Dedifferentiated amniotic fluid mesenchymal stem cell (primary cell): Measurements from ENCODE around the gene LRMDA.

ENCODE experiments used
- DNase-seq: peaks from one replicate; pipeline ENCODE4 v3.0.0-alpha.2; 2016; ENCODE audit errors: extremely low spot score

LRMDA gene

GRCh38 chr10:75825661-75826060 lies 394.2 kb downstream of the LRMDA start:
- no peak for DNase-seq

GRCh38 chr10:75826846-75827245 lies 395.4 kb downstream of the LRMDA start:
- no peak for DNase-seq

DNA sequence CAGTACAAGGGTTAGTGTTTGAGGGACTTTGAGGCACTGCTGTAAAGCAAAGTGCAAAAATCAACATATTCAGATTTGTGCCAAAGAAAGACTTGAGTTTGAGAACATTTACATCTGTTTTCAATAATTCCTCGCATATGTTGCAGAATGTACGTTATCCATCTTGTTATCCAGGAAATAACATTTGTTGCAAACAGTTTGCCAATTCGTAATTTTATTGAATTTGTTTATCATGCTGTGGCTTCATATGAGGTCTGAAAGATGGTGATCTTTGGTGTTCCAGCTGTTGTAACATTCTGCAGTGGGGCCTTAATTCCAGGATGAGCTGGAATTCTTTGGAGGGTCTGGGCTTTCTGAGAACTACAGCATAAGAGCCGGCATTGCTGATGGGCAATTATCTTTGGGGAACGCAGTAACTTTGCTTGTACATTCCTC lies 396.2 kb downstream of the LRMDA start:
- no peak for DNase-seq

- DNase-seq: no peak
Measured at GRCh38 chr10:75828413-75828812, 397.0 kb downstream of the LRMDA start.

DNA sequence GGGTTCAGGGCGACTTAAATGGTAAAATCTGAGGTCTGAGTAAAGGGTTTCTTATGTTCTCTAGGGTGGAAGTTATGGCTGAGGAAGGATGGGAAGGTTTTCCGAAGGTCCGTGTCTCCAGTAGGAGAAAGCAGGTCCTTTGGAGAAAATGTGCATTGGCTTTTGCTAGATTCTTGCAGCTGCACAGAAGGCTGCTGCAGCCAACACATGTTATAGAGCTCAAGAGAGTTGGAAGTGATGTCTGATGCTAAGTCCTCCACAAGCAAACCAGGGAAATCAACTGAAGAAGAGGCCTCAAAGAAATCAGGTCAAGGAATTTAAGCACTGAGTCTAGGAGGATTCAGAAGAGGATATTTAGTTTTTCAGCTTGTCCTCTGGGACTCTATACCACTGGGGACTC lies 404.6 kb downstream of the LRMDA start:
- no peak for DNase-seq

DNA sequence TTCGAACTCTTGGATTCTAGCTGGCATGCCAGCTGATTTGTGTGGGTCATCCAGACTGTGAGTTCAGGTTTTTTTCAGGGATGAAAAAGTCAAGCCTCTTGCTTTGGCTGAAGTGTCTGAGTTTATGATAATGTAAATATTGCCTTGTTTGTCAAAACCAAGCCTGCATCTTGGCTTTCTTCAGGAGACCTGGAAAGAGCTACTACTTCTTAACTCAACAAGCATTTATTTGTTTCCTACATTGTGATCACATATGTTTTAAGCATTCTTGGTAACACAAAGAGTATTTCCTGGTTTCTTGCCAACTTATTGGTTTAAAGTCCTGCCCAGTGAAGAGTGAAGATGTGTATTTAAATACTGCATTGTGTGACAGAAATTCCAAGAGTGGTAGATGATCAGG lies 407.1 kb downstream of the LRMDA start:
- no peak for DNase-seq

- no peak for DNase-seq
Measured at GRCh38 chr10:75839020-75839419, 407.6 kb downstream of the LRMDA start.

- no peak for DNase-seq
Measured at GRCh38 chr10:75841266-75841665, 409.8 kb downstream of the LRMDA start.

- DNase-seq: no peak
Measured at GRCh38 chr10:75845176-75845947, 413.9 kb downstream of the LRMDA start.

- no peak for DNase-seq
Measured at GRCh38 chr10:75847477-75847876, 416.1 kb downstream of the LRMDA start.

DNA sequence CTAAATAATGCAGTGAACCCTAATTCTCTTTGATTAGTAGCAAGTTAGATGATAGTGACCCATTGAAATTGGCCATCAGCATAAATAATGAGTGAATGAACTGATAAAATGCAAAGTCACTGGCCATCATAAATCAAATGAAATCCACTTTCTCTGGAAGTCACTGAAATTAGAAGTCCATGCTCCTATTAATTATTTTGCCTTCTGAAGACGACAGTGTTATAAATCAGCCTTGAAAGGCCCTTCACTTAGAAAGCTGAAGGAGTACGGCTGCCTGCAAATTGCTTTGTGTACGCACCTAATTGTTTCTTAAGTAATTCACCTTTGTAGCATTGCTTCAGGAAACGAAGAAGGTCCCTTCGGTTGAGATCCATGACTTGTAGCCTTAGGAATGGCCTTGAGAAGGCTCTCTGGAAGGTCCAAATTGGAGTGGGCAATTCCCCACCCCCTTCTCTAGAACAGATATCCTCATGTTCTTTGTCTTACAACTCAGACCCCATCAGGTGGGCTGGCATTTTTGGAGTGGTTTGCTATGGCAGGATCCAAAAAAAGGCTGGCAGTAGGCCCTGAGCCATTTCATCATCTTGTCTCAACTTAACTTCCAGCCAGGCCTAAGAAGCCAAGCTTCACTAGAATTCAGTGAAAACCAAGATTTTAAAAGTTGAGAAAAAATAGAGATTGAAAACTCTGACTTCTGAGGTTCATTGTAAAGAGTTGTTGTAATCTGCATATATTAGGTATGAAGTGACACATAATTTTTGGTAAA lies 420.3 kb downstream of the LRMDA start:
- no peak for DNase-seq

DNA sequence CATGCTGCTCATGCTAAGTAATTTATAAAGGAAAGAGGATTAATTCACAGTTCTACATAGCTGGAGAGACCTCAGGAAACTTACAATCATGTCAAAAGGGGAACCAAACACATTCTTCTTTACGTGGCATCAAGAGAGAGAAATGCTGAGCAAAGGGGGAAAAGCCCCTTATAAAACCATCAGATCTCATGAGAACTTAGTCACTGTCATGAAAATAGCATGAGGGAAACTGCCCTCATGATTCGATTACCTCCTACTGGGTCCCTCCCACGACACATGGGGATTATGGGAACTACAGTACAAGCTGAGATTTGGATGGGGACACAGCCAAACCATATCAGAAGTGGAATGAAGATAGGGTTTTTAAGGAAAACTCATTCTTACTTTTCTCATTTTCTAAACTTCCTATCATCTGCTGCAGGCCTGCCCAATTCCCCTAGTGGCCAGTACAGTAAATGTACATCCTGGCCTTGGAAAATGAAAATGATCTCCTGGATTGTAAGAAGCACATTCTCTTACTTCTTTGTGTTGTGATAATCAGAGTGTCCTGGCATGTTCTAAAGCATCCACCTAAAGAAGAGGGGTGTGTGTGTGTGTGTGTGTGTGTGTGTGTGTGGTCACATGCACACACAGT lies 421.5 kb downstream of the LRMDA start:
- DNase-seq: no peak

GRCh38 chr10:75857269-75857846 lies 425.9 kb downstream of the LRMDA start:
- no peak for DNase-seq

GRCh38 chr10:75857896-75858295 lies 426.5 kb downstream of the LRMDA start:
- DNase-seq: no peak

DNA sequence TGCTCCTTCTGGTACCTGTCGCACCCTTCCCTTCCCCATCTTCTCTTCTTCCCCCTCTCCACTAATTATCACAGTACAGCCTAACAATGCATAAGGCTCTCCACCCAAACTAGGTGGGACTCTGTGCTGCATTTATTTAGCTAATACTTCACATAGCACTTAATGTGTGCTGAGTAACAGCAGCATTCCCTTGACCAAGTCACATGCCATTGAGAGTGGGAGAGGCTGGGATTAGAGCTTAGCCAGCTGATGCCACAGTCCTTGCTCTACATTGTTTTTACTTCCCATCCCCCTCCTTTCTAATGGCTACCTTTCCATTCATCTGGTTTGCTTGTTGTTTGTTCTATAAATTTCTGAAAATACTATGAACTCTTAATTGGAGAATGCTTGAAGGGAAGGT lies 426.9 kb downstream of the LRMDA start:
- no peak for DNase-seq

- no peak for DNase-seq
Measured at GRCh38 chr10:75859141-75859540, 427.7 kb downstream of the LRMDA start.

- no peak for DNase-seq
Measured at GRCh38 chr10:75860009-75860408, 428.6 kb downstream of the LRMDA start.

DNA sequence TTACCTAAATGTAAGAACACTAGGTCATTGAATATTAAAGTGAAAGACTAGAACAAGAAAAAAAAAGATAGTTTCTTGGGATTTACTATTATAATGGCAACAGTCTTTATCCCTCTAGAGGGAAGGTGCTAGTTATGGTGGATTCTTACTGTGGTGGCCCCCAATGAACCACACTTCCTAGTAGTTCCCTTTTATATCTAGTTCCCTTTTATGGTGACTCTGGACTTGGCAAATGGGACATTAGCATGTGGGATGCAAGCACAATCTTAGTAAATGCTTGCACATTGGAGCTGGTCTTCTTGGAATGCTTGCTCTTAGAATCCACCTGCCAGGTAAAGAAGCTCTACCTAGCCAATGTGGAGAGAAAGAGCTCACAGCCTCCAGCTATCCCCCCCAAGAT lies 430.2 kb downstream of the LRMDA start:
- no peak for DNase-seq

GRCh38 chr10:75862935-75863334 lies 431.5 kb downstream of the LRMDA start:
- DNase-seq: no peak

DNA sequence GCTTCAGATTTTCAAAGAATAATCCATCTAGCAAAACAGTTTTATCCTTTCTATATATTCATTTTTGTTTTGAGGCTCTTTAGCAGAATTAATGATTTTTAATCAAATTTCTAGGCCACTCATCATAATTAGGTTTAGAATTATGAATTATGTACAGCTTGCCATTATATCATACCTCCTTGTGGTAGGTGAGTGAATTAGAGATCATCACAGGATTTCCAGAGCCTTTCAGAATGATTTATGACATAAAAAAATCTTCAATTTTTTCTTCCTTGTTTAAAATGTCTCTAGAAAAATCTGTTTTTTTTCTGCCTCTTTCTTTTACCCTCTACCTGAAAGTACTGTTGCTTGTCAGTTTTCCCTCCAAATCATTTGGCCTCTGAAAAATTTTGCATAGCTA lies 433.3 kb downstream of the LRMDA start:
- DNase-seq: no peak

GRCh38 chr10:75865413-75866299 lies 434.2 kb downstream of the LRMDA start:
- no peak for DNase-seq

DNA sequence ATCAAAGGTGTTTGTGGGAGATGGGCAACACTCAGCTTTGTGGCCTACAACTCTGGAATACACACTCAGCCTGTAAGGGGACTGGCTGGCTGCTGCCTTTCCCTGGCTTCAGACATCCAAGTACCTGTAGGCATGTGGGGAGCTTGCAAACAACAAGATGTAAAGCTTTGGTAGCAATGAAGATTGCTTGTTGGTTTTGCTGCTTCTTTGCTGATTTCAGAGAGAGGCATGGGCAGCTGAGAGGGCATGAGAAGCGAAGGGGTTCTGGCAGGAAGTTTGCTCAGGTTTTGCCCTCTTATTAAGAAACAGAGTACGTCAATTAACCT lies 434.8 kb downstream of the LRMDA start:
- DNase-seq: no peak
